Gastrocnemius medialis (tissue), 4 donors: Measurements from ENCODE around the gene SMYD2.

Source experiments
- CTCF ChIP-seq, 5 experiments: fragments of 450-650 bp in 3 of 5; fragments of 200-600 bp in 2 of 5; sonication (generic) in 2 of 5; IDR thresholded peaks in 4 of 5; conservative IDR thresholded peaks in 1 of 5; 1 replicate in 4 of 5; 2 replicates in 1 of 5; pipeline ENCODE4 v1.5.1; 2016 to 2019; ENCODE audit warnings: antibody characterized with exemption in 5 of 5, mild to moderate bottlenecking in 3 of 5, moderate library complexity in 3 of 5
- POLR2A ChIP-seq, 2 donors: fragments of 450-650 bp; IDR thresholded peaks; one replicate each; pipeline ENCODE4 v1.6.1; 2017; ENCODE audit warnings: antibody characterized with exemption in 2 of 2, mild to moderate bottlenecking in 2 of 2, moderate library complexity in 2 of 2

GRCh38 chr1:214330222-214330621 is 49.3 kb downstream of the SMYD2 start:
- TF ChIP-seq CTCF (IDR thresholded peaks at IDR 0.05 in 4 of 5, conservative IDR thresholded peaks at IDR 0.05 in 1 of 5) (no peak), POLR2A (IDR thresholded peaks at IDR 0.05) (no peak)
